ENCODE measurements around the gene EBF3. TPM values are rescaled to one million over a fixed set of nuclear protein-coding genes. Genes with fewer than 3 reads are reported as not detected.

EBF3 gene
- total RNA-seq, 4 donors from 2014 or later, result 5.5 to 10.4 (median 8.2) TPM

- no peak for ATAC-seq
- Histone ChIP-seq H3K27ac (no peak overlapping the region), H3K4me3 (no peak overlapping the region), H3K4me1 (peaks cover 8 to 10% of the 10 kb centered on the region in 2 donors), H3K27me3 (no peaks in the 10 kb centered on the region), H3K9me3 (no peaks in the 10 kb centered on the region), H3K36me3 (no peaks in the 10 kb centered on the region)
- in situ Hi-C loops (cut with MboI; ENCODE audit: low sequenced_read_pairs in 4 of 4) (no loop called here), intact Hi-C loops (cut with DNase I; ENCODE audit: low total_unique reads) (no loop called here)
- no peak for TF ChIP-seq CTCF (IDR thresholded peaks at IDR 0.05 in 4 of 5, conservative IDR thresholded peaks at IDR 0.05 in 1 of 5)
- TF ChIP-seq POLR2A (IDR thresholded peaks at IDR 0.05), result no peak
- no peak for DNase-seq
These were observed 49.1 kb downstream of the EBF3 start for GRCh38 chr10:129914960-129915359.

- DNase-seq (no peak), ATAC-seq (no peak)
- intact Hi-C loops (cut with DNase I; ENCODE audit: low total_unique reads), result no loop called here
- Histone ChIP-seq H3K4me1 (peaks cover 8 to 10% of the 10 kb centered on the region in 2 donors), H3K27me3 (no peaks in the 10 kb centered on the region), H3K4me3 (no peak overlapping the region), H3K9me3 (no peaks in the 10 kb centered on the region), H3K36me3 (no peaks in the 10 kb centered on the region), H3K27ac (no peak overlapping the region)
- TF ChIP-seq CTCF (IDR thresholded peaks at IDR 0.05 in 4 of 5, conservative IDR thresholded peaks at IDR 0.05 in 1 of 5), result no peak
- TF ChIP-seq POLR2A (IDR thresholded peaks at IDR 0.05), result no peak
- in situ Hi-C loops (cut with MboI; ENCODE audit: low sequenced_read_pairs in 4 of 4), result no loop called here
These were observed 49.8 kb downstream of the EBF3 start for GRCh38 chr10:129914153-129914855.

- no peak overlapping the region for H3K4me3 ChIP-seq
- H3K27me3 ChIP-seq, result no peaks in the 10 kb centered on the region
- TF ChIP-seq POLR2A (IDR thresholded peaks at IDR 0.05) (no peak), CTCF (IDR thresholded peaks at IDR 0.05 in 4 of 5, conservative IDR thresholded peaks at IDR 0.05 in 1 of 5) (no peak)
- in situ Hi-C loops (cut with MboI; ENCODE audit: low sequenced_read_pairs in 4 of 4), result no loop called here
- peaks cover 5 to 10% of the 10 kb centered on the region in 2 donors for H3K4me1 ChIP-seq
- ATAC-seq (no peak), DNase-seq (no peak)
- no peaks in the 10 kb centered on the region for H3K36me3 ChIP-seq
- intact Hi-C loops (cut with DNase I; ENCODE audit: low total_unique reads), result no loop called here
- no peak overlapping the region for H3K27ac ChIP-seq
- H3K9me3 ChIP-seq, result no peaks in the 10 kb centered on the region
These were observed 50.9 kb downstream of the EBF3 start for GRCh38 chr10:129912986-129913695.

- DNase-seq, result no peak
- TF ChIP-seq CTCF (IDR thresholded peaks at IDR 0.05 in 4 of 5, conservative IDR thresholded peaks at IDR 0.05 in 1 of 5) (no peak), POLR2A (IDR thresholded peaks at IDR 0.05) (no peak)
- peaks cover 5 to 10% of the 10 kb centered on the region in 2 donors for H3K4me1 ChIP-seq
- H3K27me3 ChIP-seq, result no peaks in the 10 kb centered on the region
- no peaks in the 10 kb centered on the region for H3K9me3 ChIP-seq
- no peak overlapping the region for H3K27ac ChIP-seq
- no peak for ATAC-seq
- intact Hi-C loops (cut with DNase I; ENCODE audit: low total_unique reads) (no loop called here), in situ Hi-C loops (cut with MboI; ENCODE audit: low sequenced_read_pairs in 4 of 4) (no loop called here)
- H3K4me3 ChIP-seq, result no peak overlapping the region
- no peaks in the 10 kb centered on the region for H3K36me3 ChIP-seq
These were observed 51.7 kb downstream of the EBF3 start for GRCh38 chr10:129912166-129912917.

Data from gastrocnemius medialis (tissue), 4 donors.